Islet precursor cell (in vitro differentiated cells): ENCODE data around the gene KRT39.
A peak's percentile ranks its signal among the peaks of the same experiment; 100 is the strongest.
"Not testable (repeated sequence)": the region's sequence is repeated elsewhere in the genome, so short reads cannot be mapped to it uniquely, and the experiment has no call there.

Experiments
- DNase-seq: peaks from one replicate; pipeline ENCODE4 v3.0.0-alpha.2; 2018

KRT39 gene

GRCh38 chr17:40936976-40937375 lies 29.8 kb downstream of the KRT39 start:
- DNase-seq = peak; percentile 68

DNA sequence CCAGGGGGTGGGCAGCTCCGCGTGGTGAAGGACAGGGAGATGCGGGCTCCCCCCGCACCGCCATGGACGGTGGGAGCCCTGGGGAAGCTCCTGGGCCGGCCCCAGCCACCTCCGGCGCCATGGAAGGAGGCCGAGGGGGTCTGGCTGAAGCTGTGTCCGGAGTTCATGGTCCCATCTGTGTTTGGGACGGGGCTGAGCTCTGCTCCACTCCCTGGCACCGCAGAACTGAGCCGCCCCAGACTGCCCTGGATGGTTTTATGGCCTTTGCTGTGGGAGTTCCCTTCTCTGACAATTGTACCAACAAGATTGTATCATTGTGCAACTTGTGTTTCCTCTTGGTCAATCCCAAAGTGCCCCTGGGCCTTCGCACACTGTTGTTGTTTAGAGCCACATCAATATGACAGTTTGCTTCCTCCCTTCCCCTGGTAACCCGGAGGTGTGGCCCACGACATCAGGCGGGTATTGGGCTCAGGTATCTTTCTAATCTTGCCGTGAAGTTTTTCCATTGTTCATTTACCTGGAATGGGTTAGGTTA lies 30.2 kb downstream of the KRT39 start:
- peak; percentile 65 for DNase-seq

DNA sequence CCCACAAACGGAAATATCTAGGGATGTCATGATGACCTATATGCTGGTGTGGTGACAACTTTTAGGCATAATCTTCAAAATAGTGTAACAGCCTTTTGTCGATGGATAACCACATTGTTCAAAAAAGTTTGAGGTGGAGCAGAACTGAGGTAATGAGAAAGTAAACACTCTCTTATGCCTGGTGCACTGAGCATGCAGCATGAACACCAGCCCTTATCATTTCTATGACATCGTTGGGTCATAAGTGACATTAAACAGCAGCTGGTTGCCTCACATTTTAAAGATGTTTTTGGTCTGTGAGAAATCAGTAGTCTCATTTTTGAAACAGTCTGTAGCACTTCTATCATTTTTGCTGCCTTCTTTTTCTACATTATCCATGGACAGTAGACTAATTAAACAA lies 31.1 kb downstream of the KRT39 start:
- DNase-seq = peak; percentile 7

DNA sequence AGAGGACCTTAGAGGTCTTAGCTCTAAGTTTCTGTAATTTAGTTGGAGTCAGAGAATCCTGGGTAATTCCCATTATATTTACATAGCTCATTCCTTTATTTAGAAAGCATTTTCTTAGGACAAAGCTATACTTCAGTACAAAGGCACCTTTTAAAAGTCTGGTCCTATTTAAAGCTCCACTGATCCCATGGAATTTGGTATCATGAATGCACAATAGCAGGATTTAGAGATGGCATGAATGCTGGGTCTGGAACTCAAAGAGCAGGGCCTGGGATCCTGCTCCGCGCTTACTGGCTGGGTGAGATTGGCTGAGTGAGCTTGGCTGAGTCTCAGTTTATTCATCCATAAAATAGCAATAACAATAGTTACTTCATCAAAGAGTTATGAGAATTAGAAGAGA lies 34.1 kb downstream of the KRT39 start:
- peak; percentile 37 for DNase-seq

DNA sequence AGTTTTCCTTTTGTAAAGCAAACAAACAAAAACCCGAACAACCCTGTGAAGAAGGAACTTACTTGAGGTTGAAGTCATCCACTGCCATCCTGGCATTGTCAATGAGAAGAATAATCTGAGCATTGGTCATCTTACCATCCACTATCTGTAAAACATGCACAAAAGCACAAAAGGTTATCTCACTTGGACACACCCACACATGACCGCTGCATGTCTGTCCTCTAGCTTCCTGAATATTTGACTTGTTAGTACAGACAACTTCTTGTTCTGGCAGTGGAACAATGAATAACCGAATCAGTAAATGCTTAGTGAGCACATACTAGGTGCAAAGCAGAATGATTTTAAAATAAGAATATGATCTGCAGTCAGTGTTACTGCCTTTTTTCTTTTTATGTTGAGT lies 35.4 kb downstream of the KRT39 start:
- DNase-seq = peak; percentile 33

- DNase-seq = peak; percentile 61
Measured at GRCh38 chr17:40926341-40926740, 40.4 kb downstream of the KRT39 start.

DNA sequence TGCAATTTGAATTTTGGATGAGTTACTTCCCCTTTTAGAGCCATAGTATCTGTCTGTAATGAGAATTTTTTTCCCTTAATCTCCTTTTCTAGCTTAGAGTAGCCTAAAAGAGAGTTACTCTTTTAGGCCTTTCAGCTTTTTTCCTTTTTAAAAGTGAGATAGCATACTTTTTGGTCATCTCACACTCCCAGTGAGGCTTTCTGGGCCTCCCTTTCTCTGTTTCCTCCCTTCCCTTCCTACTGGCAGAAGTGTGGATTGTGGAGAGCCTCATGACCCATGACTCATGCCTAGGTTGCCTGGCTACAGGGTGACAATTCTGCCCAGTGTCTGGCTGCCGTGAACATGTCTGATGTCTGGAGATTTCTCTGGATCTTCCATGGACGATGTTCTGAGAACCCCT lies 44.5 kb downstream of the KRT39 start:
- DNase-seq = peak; percentile 94

- DNase-seq = no peak
Measured at GRCh38 chr17:40921026-40921425, 45.7 kb downstream of the KRT39 start.

GRCh38 chr17:40917116-40917515 lies 49.6 kb downstream of the KRT39 start:
- not testable (repeated sequence) for DNase-seq

DNA sequence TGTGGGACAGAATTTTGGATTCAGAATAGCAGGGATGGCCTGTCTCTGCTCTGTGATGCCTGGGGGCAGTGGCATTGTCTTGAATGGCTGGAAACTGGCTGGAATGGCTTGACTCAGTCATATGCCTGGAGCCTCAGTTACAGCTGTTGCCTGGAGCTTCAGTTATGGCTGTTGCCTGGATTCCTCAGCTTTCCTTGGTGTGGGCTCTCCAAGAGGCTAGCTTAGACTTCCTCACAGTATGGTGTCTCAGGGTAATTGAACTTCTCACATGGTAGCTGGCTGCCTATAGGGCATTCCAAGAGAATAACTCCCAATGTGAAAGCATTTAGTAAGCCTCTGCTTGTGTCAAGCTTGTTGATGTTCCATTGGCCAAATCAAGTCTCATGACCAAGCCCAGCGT lies 50.4 kb downstream of the KRT39 start:
- peak; percentile 84 for DNase-seq

GRCh38 chr17:40915721-40916256 lies 51.0 kb downstream of the KRT39 start:
- no peak for DNase-seq

- DNase-seq = no peak
Measured at GRCh38 chr17:40915199-40915661, 51.5 kb downstream of the KRT39 start.

- DNase-seq = no peak
Measured at GRCh38 chr17:40914075-40914855, 52.5 kb downstream of the KRT39 start.

DNA sequence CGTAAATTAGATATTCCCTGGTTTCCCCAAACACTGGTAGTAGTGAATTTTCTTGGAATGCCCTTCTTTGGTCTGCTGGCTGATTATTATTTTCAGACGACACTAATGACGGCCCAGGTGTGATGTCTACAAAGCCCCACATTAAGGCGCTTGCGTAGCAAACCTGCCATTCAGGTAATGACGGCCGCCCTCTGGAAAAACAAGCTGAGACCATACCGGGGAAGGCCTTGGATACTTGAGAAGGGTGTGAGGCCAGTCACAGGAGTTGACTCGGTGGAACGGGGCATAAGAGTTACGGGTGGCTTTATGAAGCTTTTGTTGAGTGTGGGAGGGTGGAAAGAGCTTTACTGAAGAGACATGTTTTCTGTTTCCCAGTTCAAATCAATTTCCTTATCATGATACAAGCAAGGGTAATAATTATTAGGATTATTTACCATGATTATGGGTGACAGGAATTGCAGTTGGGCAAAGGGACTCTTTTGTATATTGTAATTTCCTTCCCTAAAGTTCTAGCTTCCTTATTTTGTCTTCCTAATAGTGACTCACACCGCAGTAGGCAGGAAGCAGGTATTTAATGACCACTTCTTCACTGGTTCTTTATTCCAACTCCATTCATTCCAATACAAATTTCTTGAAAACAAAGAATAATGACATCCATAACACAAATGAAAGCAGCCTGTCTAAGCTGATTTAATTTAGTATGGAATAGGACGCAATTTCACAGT lies 54.1 kb downstream of the KRT39 start:
- no peak for DNase-seq

DNA sequence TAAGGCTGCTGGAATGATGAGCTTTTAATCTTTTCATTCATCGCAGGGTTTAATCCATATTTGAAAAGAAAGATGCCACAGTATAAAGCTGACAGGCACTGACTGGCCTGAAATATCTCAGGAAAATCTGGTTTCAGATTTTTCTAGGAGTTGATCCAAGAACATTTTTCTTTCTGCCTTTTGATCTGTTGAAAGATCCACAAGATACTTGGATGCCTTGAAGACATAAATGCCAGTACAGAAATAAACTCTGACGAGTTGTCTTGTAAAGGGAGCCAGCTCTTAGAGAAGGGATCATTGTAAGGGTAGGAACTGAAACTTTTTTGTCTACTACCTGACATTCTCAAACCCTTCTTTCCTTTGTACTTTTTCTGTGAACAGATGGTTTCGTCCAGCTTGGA lies 56.3 kb downstream of the KRT39 start:
- no peak for DNase-seq

DNA sequence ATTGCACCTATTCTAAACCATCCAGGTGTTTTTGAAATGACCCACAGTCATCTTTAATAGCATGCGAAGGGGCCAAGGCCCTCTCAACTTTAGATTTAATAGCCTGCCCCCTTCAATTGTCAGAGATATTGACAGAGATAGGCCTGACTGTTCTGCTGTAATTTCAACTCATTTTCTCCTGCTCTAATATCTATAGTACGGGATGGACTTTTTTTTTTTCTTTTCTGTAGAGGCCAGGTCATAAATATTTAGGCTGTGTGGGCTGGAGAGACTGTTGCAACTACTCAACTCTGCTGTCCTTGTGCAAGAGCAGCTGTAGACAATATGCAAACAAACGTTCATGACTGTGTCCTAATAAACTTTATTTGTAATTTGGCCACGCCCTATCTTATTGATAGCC lies 57.0 kb downstream of the KRT39 start:
- no peak for DNase-seq

GRCh38 chr17:40909351-40909750 lies 57.4 kb downstream of the KRT39 start:
- peak; percentile 93 for DNase-seq
